Breast epithelium (tissue), 4 donors: Measurements from ENCODE around the gene RFPL2. TPM values are rescaled to one million over a fixed set of nuclear protein-coding genes. Genes with fewer than 3 reads are reported as not detected.

Source experiments
- DNase-seq, 2 donors: peaks; one replicate each; pipeline ENCODE4 v3.0.0-alpha.2; 2019; ENCODE audit warnings: low spot score in 2 of 2
- H3K27ac ChIP-seq, 2 donors: fragments of 200-600 bp; sonication (generic) in 1 of 2; one replicate each; pipeline ENCODE4 v1.5.1; 2016 to 2019; ENCODE audit warnings: mild to moderate bottlenecking in 1 of 2
- H3K27me3 ChIP-seq, 2 donors: fragments of 200-600 bp; sonication (generic) in 1 of 2; one replicate each; pipeline versions ENCODE4 v1.5.1 to v1.6.0; 2017 to 2019; ENCODE audit warnings: control low read depth in 1 of 2, mild to moderate bottlenecking in 1 of 2
- H3K36me3 ChIP-seq: fragments of 200-600 bp; one replicate; pipeline ENCODE4 v1.5.1; 2019
- H3K4me1 ChIP-seq, 2 donors: fragments of 200-600 bp; sonication (generic); one replicate each; pipeline ENCODE4 v1.5.1; 2016 to 2019; ENCODE audit warnings: control low read depth in 1 of 2
- H3K4me3 ChIP-seq, 3 donors: fragments of 200-600 bp; sonication (generic); 1 replicate in 2 of 3; 2 replicates in 1 of 3; pipeline ENCODE4 v1.5.1; 2016 to 2019; ENCODE audit warnings: mild to moderate bottlenecking in 3 of 3, moderate library complexity in 2 of 3
- H3K9me3 ChIP-seq, 2 donors: fragments of 200-600 bp; sonication (generic) in 1 of 2; one replicate each; pipeline ENCODE4 v1.5.1; 2016 to 2019; ENCODE audit warnings: control low read depth in 1 of 2
- POLR2A ChIP-seq: fragments of 450-650 bp; IDR thresholded peaks from one replicate; pipeline ENCODE4 v1.6.1; 2016; ENCODE audit warnings: antibody characterized with exemption, mild to moderate bottlenecking, moderate library complexity
- POLR2AphosphoS5 ChIP-seq, 3 donors: sonication (generic); formaldehyde crosslinking; IDR thresholded peaks; one replicate each; pipeline ENCODE4 v1.6.1; 2017; ENCODE audit warnings: antibody characterized with exemption in 3 of 3
- intact Hi-C: fragments of 100-400 bp; cut with DNase I; formaldehyde crosslinking; loops from one replicate; pipeline ENCODE4 v1.15.1; 2023; ENCODE audit warnings: low total_unique reads
- total RNA-seq, 3 donors: library from RNA; depleted of rRNA; stranded (reverse); fragments of >200 nt; gene quantifications; one replicate each; pipeline ENCODE4 v1.1.0, GENCODE V29; 2016
- TF ChIP-seq, protein P1 (sequence below), 3 donors: fragments of 450-650 bp; IDR thresholded peaks; one replicate each; pipeline ENCODE4 v1.5.1; 2016 to 2017; ENCODE audit warnings: antibody characterized with exemption in 3 of 3, mild to moderate bottlenecking in 3 of 3, moderate library complexity in 3 of 3

RFPL2 gene
- total RNA-seq, 3 donors from 2014 or later: 0.29 TPM; not detected in 2

DNA sequence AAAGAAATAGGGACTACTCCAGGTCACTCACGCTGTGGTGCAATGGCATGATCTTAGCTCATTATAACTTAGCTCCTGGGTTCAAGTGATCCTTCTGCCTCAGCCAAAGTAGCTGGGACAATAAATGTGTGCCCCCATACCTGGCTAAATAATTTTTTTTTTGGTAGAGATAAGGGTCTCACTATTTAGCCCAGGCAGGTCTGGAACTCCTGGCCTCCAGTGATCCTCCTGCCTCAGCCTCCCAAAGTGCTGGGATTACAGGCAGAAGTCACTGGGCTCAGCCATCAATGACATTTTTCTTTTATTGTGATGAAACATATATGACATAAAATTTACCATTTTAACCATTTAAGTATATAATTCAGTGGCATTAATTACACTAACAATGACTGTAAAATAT, 39.7 kb upstream of the RFPL2 start:
- DNase-seq: no peak
- Histone ChIP-seq H3K9me3 (no peaks in the 10 kb centered on the region), H3K4me1 (no peaks in the 10 kb centered on the region), H3K27ac (no peak overlapping the region), H3K27me3 (no peaks in the 10 kb centered on the region), H3K4me3 (no peak overlapping the region), H3K36me3 (no peaks in the 10 kb centered on the region)
- TF ChIP-seq, protein P1, sequence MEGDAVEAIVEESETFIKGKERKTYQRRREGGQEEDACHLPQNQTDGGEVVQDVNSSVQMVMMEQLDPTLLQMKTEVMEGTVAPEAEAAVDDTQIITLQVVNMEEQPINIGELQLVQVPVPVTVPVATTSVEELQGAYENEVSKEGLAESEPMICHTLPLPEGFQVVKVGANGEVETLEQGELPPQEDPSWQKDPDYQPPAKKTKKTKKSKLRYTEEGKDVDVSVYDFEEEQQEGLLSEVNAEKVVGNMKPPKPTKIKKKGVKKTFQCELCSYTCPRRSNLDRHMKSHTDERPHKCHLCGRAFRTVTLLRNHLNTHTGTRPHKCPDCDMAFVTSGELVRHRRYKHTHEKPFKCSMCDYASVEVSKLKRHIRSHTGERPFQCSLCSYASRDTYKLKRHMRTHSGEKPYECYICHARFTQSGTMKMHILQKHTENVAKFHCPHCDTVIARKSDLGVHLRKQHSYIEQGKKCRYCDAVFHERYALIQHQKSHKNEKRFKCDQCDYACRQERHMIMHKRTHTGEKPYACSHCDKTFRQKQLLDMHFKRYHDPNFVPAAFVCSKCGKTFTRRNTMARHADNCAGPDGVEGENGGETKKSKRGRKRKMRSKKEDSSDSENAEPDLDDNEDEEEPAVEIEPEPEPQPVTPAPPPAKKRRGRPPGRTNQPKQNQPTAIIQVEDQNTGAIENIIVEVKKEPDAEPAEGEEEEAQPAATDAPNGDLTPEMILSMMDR (IDR thresholded peaks at IDR 0.05): no peak
- TF ChIP-seq POLR2AphosphoS5 (IDR thresholded peaks at IDR 0.05): no peak
- TF ChIP-seq POLR2A: no peak
- intact Hi-C loops: loop anchor here (10.0 kb wide), 1 partner anchor 480 kb away; no protein-coding TSS in a partner anchor

GRCh38 chr22:32240461-32240860, 35.6 kb upstream of the RFPL2 start:
- Histone ChIP-seq H3K4me1 (no peaks in the 10 kb centered on the region), H3K4me3 (no peak overlapping the region), H3K9me3 (no peaks in the 10 kb centered on the region), H3K36me3 (no peaks in the 10 kb centered on the region), H3K27ac (no peak overlapping the region), H3K27me3 (no peaks in the 10 kb centered on the region)
- intact Hi-C loops: loop anchor here (10.0 kb wide), 1 partner anchor 476 kb away; no protein-coding TSS in a partner anchor
- DNase-seq: no peak
- TF ChIP-seq POLR2A: no peak
- TF ChIP-seq, protein P1 (IDR thresholded peaks at IDR 0.05): no peak
- TF ChIP-seq POLR2AphosphoS5 (IDR thresholded peaks at IDR 0.05): no peak

DNA sequence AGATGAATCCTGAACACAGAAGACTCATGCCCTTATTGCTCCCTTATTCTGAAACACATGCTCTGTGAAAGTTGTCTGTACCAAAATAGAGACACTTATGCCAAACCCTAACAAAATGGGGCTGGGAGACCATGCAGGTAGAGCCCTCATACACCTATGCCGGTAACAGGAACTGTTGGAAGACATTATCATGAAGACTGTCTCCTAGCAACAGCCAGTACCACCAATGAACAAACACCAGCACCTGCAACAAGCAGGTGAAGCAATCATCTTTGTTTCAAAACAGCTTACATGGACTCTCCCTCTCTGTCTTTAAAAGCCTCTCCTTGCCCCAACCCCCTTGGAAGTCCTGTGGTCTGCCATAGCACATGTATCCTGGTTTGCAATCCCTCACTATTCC, 33.0 kb upstream of the RFPL2 start:
- no peak overlapping the region for H3K4me3 ChIP-seq
- H3K27ac ChIP-seq: no peak overlapping the region
- H3K27me3 ChIP-seq: no peaks in the 10 kb centered on the region
- intact Hi-C loops: no loop called here
- no peaks in the 10 kb centered on the region for H3K36me3 ChIP-seq
- DNase-seq: no peak
- no peaks in the 10 kb centered on the region for H3K4me1 ChIP-seq
- TF ChIP-seq, protein P1 (IDR thresholded peaks at IDR 0.05): no peak
- TF ChIP-seq POLR2AphosphoS5 (IDR thresholded peaks at IDR 0.05) (no peak), POLR2A (no peak)
- no peaks in the 10 kb centered on the region for H3K9me3 ChIP-seq

DNA sequence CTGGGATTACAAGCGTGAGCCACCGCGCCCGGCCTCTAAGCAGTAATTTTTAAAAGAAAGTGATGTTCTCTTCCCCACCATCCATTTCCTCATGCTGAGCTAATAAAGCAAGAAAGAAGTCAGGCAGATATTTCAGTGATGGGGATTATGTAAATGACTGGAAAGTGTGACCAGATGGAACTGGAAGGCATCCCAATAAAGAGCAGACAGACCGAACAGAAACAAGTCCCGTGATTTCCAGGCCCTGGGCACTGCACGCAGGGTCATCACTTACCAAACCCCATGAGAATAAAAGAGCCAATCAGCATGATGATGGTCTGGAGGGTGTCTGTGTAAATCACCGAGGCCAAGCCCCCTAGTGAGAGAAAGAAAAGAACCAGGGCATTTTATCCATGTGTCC, 32.1 kb upstream of the RFPL2 start:
- Histone ChIP-seq H3K27ac (no peak overlapping the region), H3K4me1 (no peaks in the 10 kb centered on the region), H3K4me3 (no peak overlapping the region), H3K36me3 (no peaks in the 10 kb centered on the region), H3K27me3 (no peaks in the 10 kb centered on the region), H3K9me3 (no peaks in the 10 kb centered on the region)
- intact Hi-C loops: no loop called here
- no peak for TF ChIP-seq POLR2A
- TF ChIP-seq POLR2AphosphoS5 (IDR thresholded peaks at IDR 0.05): no peak
- TF ChIP-seq, protein P1 (IDR thresholded peaks at IDR 0.05): no peak
- no peak for DNase-seq

DNA sequence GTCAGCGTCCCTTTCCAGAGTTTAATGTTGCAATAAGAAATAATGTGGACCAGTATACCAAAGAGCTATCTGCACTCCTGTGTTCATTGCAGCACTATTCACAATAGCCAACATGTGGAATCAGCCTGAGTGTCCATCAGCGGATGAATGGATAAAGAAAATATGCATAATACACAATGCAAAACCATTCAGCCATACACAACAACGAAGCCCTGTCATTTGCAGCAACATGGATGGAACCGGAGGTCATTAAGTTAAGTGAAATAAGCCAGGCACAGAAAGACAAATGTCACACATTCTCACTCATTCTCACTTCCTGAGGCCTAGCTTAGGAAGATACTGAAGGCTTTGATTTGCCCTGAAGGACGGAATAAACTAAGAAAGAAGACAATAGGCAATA, 28.2 kb upstream of the RFPL2 start:
- intact Hi-C loops: no loop called here
- Histone ChIP-seq H3K27me3 (no peaks in the 10 kb centered on the region), H3K4me3 (no peak overlapping the region)

More for the DNA sequence above, 28.2 kb upstream of the RFPL2 start:
- no peak for TF ChIP-seq POLR2AphosphoS5 (IDR thresholded peaks at IDR 0.05)
- TF ChIP-seq, protein P1 (IDR thresholded peaks at IDR 0.05): no peak
- no peak for TF ChIP-seq POLR2A
- Histone ChIP-seq H3K27ac (no peak overlapping the region), H3K4me1 (no peaks in the 10 kb centered on the region), H3K9me3 (no peaks in the 10 kb centered on the region), H3K36me3 (no peaks in the 10 kb centered on the region)
- DNase-seq: no peak
